Smooth muscle cell (in vitro differentiated cells): Measurements from ENCODE around the gene EHD3. TPM values are rescaled to one million over a fixed set of nuclear protein-coding genes. Genes with fewer than 3 reads are reported as not detected.
A peak's percentile ranks its signal among the peaks of the same experiment; 100 is the strongest.

Source experiments
- DNase-seq: peaks from one replicate; lab custom pipeline; 2025; ENCODE audit not compliant: unreplicated experiment; lab: John Stamatoyannopoulos, UW
- H2AFZ ChIP-seq: fragments of 200-600 bp; sonication (generic); 2 replicates; pipeline ENCODE4 v1.6.0; 2016; ENCODE audit warnings: antibody characterized with exemption, low read depth, mild to moderate bottlenecking
- H3F3A ChIP-seq: fragments of 200-600 bp; sonication (generic); 2 replicates; pipeline ENCODE4 v1.6.0; 2017; ENCODE audit warnings: antibody characterized with exemption, low read depth
- H3K27ac ChIP-seq: fragments of 200-600 bp; sonication (generic); 2 replicates; pipeline ENCODE4 v1.5.1; 2016; ENCODE audit warnings: low read depth, mild to moderate bottlenecking
- H3K27me3 ChIP-seq: fragments of 200-600 bp; sonication (generic); 2 replicates; pipeline ENCODE4 v1.6.1; 2016; ENCODE audit warnings: low read depth, mild to moderate bottlenecking
- H3K36me3 ChIP-seq: fragments of 200-600 bp; sonication (generic); 2 replicates; pipeline ENCODE4 v1.5.1; 2016; ENCODE audit warnings: low read depth
- H3K4me1 ChIP-seq: fragments of 200-600 bp; sonication (generic); 2 replicates; pipeline ENCODE4 v1.5.1; 2016; ENCODE audit warnings: low read depth
- H3K4me2 ChIP-seq: fragments of 200-600 bp; sonication (generic); 2 replicates; pipeline ENCODE4 v1.6.0; 2016; ENCODE audit warnings: mild to moderate bottlenecking
- H3K4me3 ChIP-seq: fragments of 200-600 bp; sonication (generic); 2 replicates; pipeline ENCODE4 v1.5.1; 2016; ENCODE audit warnings: mild to moderate bottlenecking
- H3K79me2 ChIP-seq: fragments of 200-600 bp; sonication (generic); 2 replicates; pipeline ENCODE4 v1.6.0; 2016; ENCODE audit warnings: low read depth, mild to moderate bottlenecking
- H3K9ac ChIP-seq: fragments of 200-600 bp; sonication (generic); 2 replicates; pipeline ENCODE4 v1.6.0; 2016; ENCODE audit warnings: low read depth
- H3K9me3 ChIP-seq: fragments of 200-600 bp; sonication (generic); replicated peaks from 2 replicates; pipeline ENCODE4 v1.5.1; 2016; ENCODE audit warnings: low read depth
- H4K20me1 ChIP-seq: fragments of 200-600 bp; sonication (generic); 2 replicates; pipeline ENCODE4 v1.6.0; 2016; ENCODE audit warnings: low read depth
- CTCF ChIP-seq: fragments of 200-600 bp; sonication (generic); IDR thresholded peaks from 2 replicates; pipeline ENCODE4 v1.5.1; 2017; ENCODE audit warnings: borderline replicate concordance, mild to moderate bottlenecking, antibody characterized with exemption; ENCODE audit not compliant: insufficient read depth, poor library complexity, severe bottlenecking
- WGBS: methylation state at CpG from one replicate; pipeline ENCODE4 v1.1.7; 2016; ENCODE audit warnings: low lambda C conversion rate; 5-methylcytosine and 5-hydroxymethylcytosine counted together
- polyA plus RNA-seq: library from polyadenylated mRNA; unstranded; fragments of >200 nt; fragmentation: Nextera tagmentation; extraction: Ambion mirVana; gene quantifications from 2 replicates; pipeline ENCODE4 v1.2.1, GENCODE V29; 2016
- total RNA-seq: library from RNA; depleted of rRNA; stranded (reverse); fragments of >200 nt; gene quantifications from 2 replicates; pipeline ENCODE4 v1.2.3, GENCODE V29; 2014

EHD3 gene
- total and polyA plus RNA-seq, 2 experiments from 2014 or later = 13.8 to 15.5 TPM

- no peaks in the 10 kb centered on the region for H4K20me1 ChIP-seq
- no peak overlapping the region for H3K4me2 ChIP-seq
Observed at GRCh38 chr2:31268344-31268743, 34.4 kb downstream of the EHD3 start.

DNA sequence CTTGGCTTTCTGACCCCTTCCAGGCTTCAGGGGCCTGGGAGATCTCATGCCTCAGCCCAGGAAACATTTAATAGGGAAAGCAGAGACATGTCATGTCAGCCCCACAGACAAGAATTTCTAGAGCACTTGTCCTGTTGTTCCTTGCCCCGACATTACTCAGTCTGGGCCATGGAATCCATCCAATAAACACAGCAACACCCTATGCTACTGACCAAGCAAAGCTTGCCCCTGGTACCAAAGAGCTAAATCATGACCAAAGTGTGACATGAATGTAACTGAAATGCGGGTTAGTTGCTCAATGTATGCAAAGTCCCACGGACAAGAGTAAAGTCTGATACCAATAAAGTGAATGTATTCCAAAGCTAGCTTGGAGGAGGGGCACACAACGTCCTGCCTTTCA is 35.1 kb downstream of the EHD3 start:
- Histone ChIP-seq H4K20me1 (no peaks in the 10 kb centered on the region), H3K9me3 (no peaks in the 10 kb centered on the region), H3K4me1 (no peaks in the 10 kb centered on the region), H3K27me3 (no peaks in the 10 kb centered on the region), H3K9ac (no peak overlapping the region), H3K4me3 (no peak overlapping the region), H3F3A (no peaks in the 10 kb centered on the region), H3K79me2 (no peaks in the 10 kb centered on the region), H2AFZ (no peak overlapping the region), H3K36me3 (no peaks in the 10 kb centered on the region), H3K4me2 (no peak overlapping the region), H3K27ac (no peak overlapping the region)
- 55% methylated on average over 4 of the region's 4 CpGs for WGBS
- DNase-seq = no peak
- TF ChIP-seq CTCF = no peak

More at GRCh38 chr2:31268344-31268743, 34.4 kb downstream of the EHD3 start:
- no peaks in the 10 kb centered on the region for H3K9me3 ChIP-seq
- H3K79me2 ChIP-seq = no peaks in the 10 kb centered on the region
- H3F3A ChIP-seq = no peaks in the 10 kb centered on the region
- no peak overlapping the region for H3K9ac ChIP-seq
- no peak overlapping the region for H3K4me3 ChIP-seq
- H3K27me3 ChIP-seq = no peaks in the 10 kb centered on the region
- DNase-seq = no peak
- WGBS = 97% methylated on average over 2 of the region's 2 CpGs
- no peaks in the 10 kb centered on the region for H3K4me1 ChIP-seq
- TF ChIP-seq CTCF = no peak
- no peaks in the 10 kb centered on the region for H3K36me3 ChIP-seq
- no peak overlapping the region for H2AFZ ChIP-seq
- H3K27ac ChIP-seq = no peak overlapping the region

DNA sequence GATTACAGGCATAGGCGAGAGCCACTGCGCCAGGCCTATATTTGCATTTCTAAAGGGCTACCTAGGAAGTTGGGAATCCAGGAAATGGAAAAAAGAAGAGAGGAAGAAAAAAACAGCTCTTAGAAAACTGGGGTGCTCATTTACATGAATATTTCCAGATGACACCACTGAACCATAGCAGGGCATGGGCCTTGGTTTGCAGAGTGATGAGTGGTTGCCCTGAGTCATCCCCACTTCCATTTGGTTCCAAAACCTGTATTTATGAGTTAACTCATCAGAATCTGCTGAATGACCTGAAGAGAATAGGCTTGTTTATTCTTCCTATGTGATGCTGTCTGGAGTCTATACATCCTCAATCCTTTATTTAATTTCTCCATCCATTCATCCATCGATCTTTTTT is 36.2 kb downstream of the EHD3 start:
- no peaks in the 10 kb centered on the region for H3K9me3 ChIP-seq
- no peak overlapping the region for H3K9ac ChIP-seq
- WGBS = 94% methylated on average over 3 of the region's 3 CpGs
- peaks cover 7% of the 10 kb centered on the region for H3K4me1 ChIP-seq
- TF ChIP-seq CTCF = no peak
- H4K20me1 ChIP-seq = no peaks in the 10 kb centered on the region
- H2AFZ ChIP-seq = no peak overlapping the region
- H3K27ac ChIP-seq = peak overlapping the region; percentile 67
- no peaks in the 10 kb centered on the region for H3K79me2 ChIP-seq
- H3F3A ChIP-seq = no peaks in the 10 kb centered on the region
- no peaks in the 10 kb centered on the region for H3K36me3 ChIP-seq
- H3K27me3 ChIP-seq = no peaks in the 10 kb centered on the region
- no peak overlapping the region for H3K4me2 ChIP-seq
- H3K4me3 ChIP-seq = no peak overlapping the region
- no peak for DNase-seq

DNA sequence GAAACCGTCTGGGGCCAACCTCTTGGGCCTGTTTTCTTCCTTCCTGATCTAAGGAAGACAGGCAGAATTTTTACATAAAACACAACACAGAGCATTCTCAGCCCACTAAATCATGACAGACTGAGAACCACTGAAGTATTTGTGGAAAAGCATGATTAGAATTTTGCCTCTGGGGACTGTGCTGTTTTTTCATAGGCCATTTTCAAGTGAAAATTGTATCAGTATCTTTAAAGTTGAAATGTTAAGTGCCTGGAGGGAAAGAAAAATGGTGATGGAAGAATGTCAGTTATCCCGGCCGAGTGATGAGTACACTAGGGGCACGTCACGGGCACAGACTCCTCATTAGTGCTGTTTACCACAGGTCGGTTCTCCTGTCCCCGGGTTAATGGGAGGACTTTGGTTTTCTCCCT is 36.9 kb downstream of the EHD3 start:
- Histone ChIP-seq H2AFZ (no peak overlapping the region), H3K27me3 (no peaks in the 10 kb centered on the region), H3K79me2 (no peaks in the 10 kb centered on the region), H3K36me3 (no peaks in the 10 kb centered on the region), H3K4me2 (peak overlapping the region; percentile 21), H4K20me1 (no peaks in the 10 kb centered on the region), H3K27ac (peak overlapping the region; percentile 67), H3K4me1 (peaks cover 7% of the 10 kb centered on the region), H3K4me3 (no peak overlapping the region), H3K9me3 (no peaks in the 10 kb centered on the region), H3F3A (no peaks in the 10 kb centered on the region), H3K9ac (no peak overlapping the region)
- no peak for DNase-seq
- no peak for TF ChIP-seq CTCF
- 33% methylated on average over 7 of the region's 7 CpGs for WGBS
